CD14-positive monocyte (primary cell): ENCODE measurements around the gene ATP11A. TPM values are rescaled to one million over a fixed set of nuclear protein-coding genes. Genes with fewer than 3 reads are reported as not detected.

Experiments
- DNase-seq, 3 donors: peaks; one replicate each; pipeline ENCODE4 v3.0.0-alpha.2; 2011 to 2022
- H2AFZ ChIP-seq: 2 replicates; pipeline ENCODE4 v1.6.0; 2012; ENCODE audit warnings: mild to moderate bottlenecking, low read depth, low read length, inconsistent platforms; ENCODE audit not compliant: insufficient read depth, poor library complexity, severe bottlenecking
- H3K27ac ChIP-seq, 2 donors: 1 replicate in 1 of 2; 2 replicates in 1 of 2; pipeline ENCODE4 v1.5.1; 2012 to 2013; ENCODE audit warnings: low read length in 2 of 2, control low read depth in 1 of 2, inconsistent platforms in 1 of 2, low read depth in 1 of 2, mild to moderate bottlenecking in 1 of 2
- H3K27me3 ChIP-seq, 2 donors: one replicate each; pipeline versions ENCODE4 v1.6.0 to v1.6.1; 2011 to 2013; ENCODE audit warnings: low read length in 2 of 2; ENCODE audit not compliant: control insufficient read depth in 2 of 2, insufficient read depth in 2 of 2
- H3K36me3 ChIP-seq, 2 donors: replicated peaks in 1 of 2; 1 replicate in 1 of 2; 2 replicates in 1 of 2; pipeline versions ENCODE4 v1.5.1 to v1.6.1; 2012 to 2013; ENCODE audit warnings: low read length in 2 of 2, control low read depth in 1 of 2, inconsistent platforms in 1 of 2, mild to moderate bottlenecking in 1 of 2; ENCODE audit not compliant: insufficient read depth in 2 of 2, control insufficient read depth in 1 of 2
- H3K4me1 ChIP-seq, 2 donors: 1 replicate in 1 of 2; 2 replicates in 1 of 2; pipeline versions ENCODE4 v1.5.1 to v1.6.1; 2012 to 2013; ENCODE audit warnings: low read length in 2 of 2, control low read depth in 1 of 2, inconsistent platforms in 1 of 2, mild to moderate bottlenecking in 1 of 2, moderate library complexity in 1 of 2; ENCODE audit not compliant: insufficient read depth in 2 of 2, control insufficient read depth in 1 of 2
- H3K4me2 ChIP-seq: replicated peaks from 2 replicates; pipeline ENCODE3; 2012; ENCODE audit warnings: low read length, moderate library complexity, mild to moderate bottlenecking; ENCODE audit not compliant: poor library complexity, severe bottlenecking; ENCODE audit errors: extremely low read depth
- H3K4me3 ChIP-seq, 3 experiments: fragments of 200-600 bp in 1 of 3; sonication (generic) in 1 of 3; replicated peaks in 1 of 3; 1 replicate in 2 of 3; 2 replicates in 1 of 3; pipeline ENCODE4 v1.5.1; 2011 to 2013; ENCODE audit warnings: low read length in 3 of 3, mild to moderate bottlenecking in 3 of 3, control low read depth in 2 of 3, low read depth in 2 of 3, inconsistent platforms in 1 of 3, moderate library complexity in 1 of 3
- H3K79me2 ChIP-seq: 2 replicates; pipeline ENCODE4 v1.6.0; 2012; ENCODE audit warnings: mild to moderate bottlenecking, control low read depth, inconsistent platforms, low read length, moderate library complexity; ENCODE audit not compliant: insufficient read depth
- H3K9ac ChIP-seq: 2 replicates; pipeline ENCODE4 v1.6.0; 2017; ENCODE audit warnings: low read length, mild to moderate bottlenecking; ENCODE audit not compliant: insufficient read depth, poor library complexity, severe bottlenecking
- H3K9me3 ChIP-seq, 2 donors: replicated peaks in 1 of 2; 1 replicate in 1 of 2; 2 replicates in 1 of 2; pipeline versions ENCODE4 v1.5.1 to v1.6.1; 2012 to 2013; ENCODE audit warnings: low read length in 2 of 2, control low read depth in 1 of 2; ENCODE audit not compliant: control insufficient read depth in 1 of 2, insufficient read depth in 1 of 2
- H4K20me1 ChIP-seq: 2 replicates; pipeline ENCODE4 v1.6.0; 2012; ENCODE audit warnings: mild to moderate bottlenecking, low read length, control low read depth, moderate library complexity; ENCODE audit not compliant: insufficient read depth
- H3K27ac Mint-ChIP-seq, 7 donors: one replicate each; pipeline ENCODE4 v1.8.0; 2020; ENCODE audit warnings: mild to moderate bottlenecking in 7 of 7, mixed read lengths in 7 of 7, moderate library complexity in 6 of 7, inconsistent platforms in 2 of 7
- H3K27me3 Mint-ChIP-seq, 3 donors: one replicate each; pipeline ENCODE4 v1.8.0; 2021 to 2022; ENCODE audit warnings: low read depth in 3 of 3, mild to moderate bottlenecking in 3 of 3, mixed read lengths in 3 of 3, moderate library complexity in 3 of 3, inconsistent platforms in 1 of 3
- H3K36me3 Mint-ChIP-seq, 2 donors: one replicate each; pipeline ENCODE4 v1.8.0; 2020; ENCODE audit warnings: mixed read lengths in 2 of 2, inconsistent platforms in 1 of 2, mild to moderate bottlenecking in 1 of 2
- H3K4me1 Mint-ChIP-seq: one replicate; pipeline ENCODE4 v1.8.0; 2020; ENCODE audit warnings: mild to moderate bottlenecking, mixed read lengths
- H3K4me3 Mint-ChIP-seq, 2 donors: one replicate each; pipeline ENCODE4 v1.8.0; 2020; ENCODE audit warnings: mild to moderate bottlenecking in 2 of 2, mixed read lengths in 2 of 2, moderate library complexity in 1 of 2
- H3K9me3 Mint-ChIP-seq, 7 donors: one replicate each; pipeline ENCODE4 v1.8.0; 2020 to 2022; ENCODE audit warnings: mixed read lengths in 7 of 7, mild to moderate bottlenecking in 6 of 7, moderate library complexity in 6 of 7, inconsistent platforms in 2 of 7
- WGBS: methylation state at CpG from one replicate; pipeline ENCODE4 v1.1.5; 2013; ENCODE audit warnings: missing lambda C conversion rate; ENCODE audit not compliant: insufficient coverage; 5-methylcytosine and 5-hydroxymethylcytosine counted together
- intact Hi-C, 2 donors: fragments of 100-400 bp; cut with micrococcal nuclease; formaldehyde crosslinking; loops; one replicate each; pipeline versions ENCODE4 v1.15.0 to v1.15.1; 2023
- polyA plus RNA-seq, 3 donors: library from polyadenylated mRNA; depleted of rRNA in 1 of 3; unstranded in 2 of 3; stranded (reverse) in 1 of 3; fragments of 300-500 nt in 2 of 3; fragments of >200 nt in 1 of 3; fragmentation: Illumina TruSeq in 2 of 3; gene quantifications; 1 replicate in 2 of 3; 2 replicates in 1 of 3; pipeline ENCODE4 v1.2.3, GENCODE V29; 2012 to 2021
- TF ChIP-seq, protein P1 (sequence below): fragments of 200-600 bp; IDR thresholded peaks from one replicate; pipeline ENCODE4 v1.8.0; 2022; ENCODE audit warnings: antibody characterized with exemption, mild to moderate bottlenecking

The ATP11A gene
- polyA plus RNA-seq, 3 donors: 7.2 to 45.4 (median 7.6) TPM

- Histone ChIP-seq H3K4me2 (no peak overlapping the region), H3K9ac (no peak overlapping the region), H3K27ac (no peak overlapping the region), H2AFZ (no peak overlapping the region), H4K20me1 (peaks cover 96% of the 10 kb centered on the region), H3K79me2 (peaks cover 95% of the 10 kb centered on the region), H3K4me3 (no peak overlapping the region), H3K9me3 (no peaks in the 10 kb centered on the region), H3K27me3 (no peaks in the 10 kb centered on the region), H3K36me3 (peaks cover 15 to 19% of the 10 kb centered on the region in 2 donors), H3K4me1 (no peaks in the 10 kb centered on the region)
- no peak overlapping the region for H3K27ac Mint-ChIP-seq
- H3K36me3 Mint-ChIP-seq: peaks cover 17 to 40% of the 10 kb centered on the region in 2 donors
- no peaks in the 10 kb centered on the region for H3K9me3 Mint-ChIP-seq
- no peak for DNase-seq
- peaks cover 4% of the 10 kb centered on the region for H3K4me1 Mint-ChIP-seq
- intact Hi-C loops: no loop called here
- peaks cover 0 to 2% (median 0%) of the 10 kb centered on the region in 3 donors for H3K27me3 Mint-ChIP-seq
- no peak overlapping the region for H3K4me3 Mint-ChIP-seq
- WGBS: no CpG with 5 or more reads among the region's 10 CpGs
- TF ChIP-seq, protein P1, sequence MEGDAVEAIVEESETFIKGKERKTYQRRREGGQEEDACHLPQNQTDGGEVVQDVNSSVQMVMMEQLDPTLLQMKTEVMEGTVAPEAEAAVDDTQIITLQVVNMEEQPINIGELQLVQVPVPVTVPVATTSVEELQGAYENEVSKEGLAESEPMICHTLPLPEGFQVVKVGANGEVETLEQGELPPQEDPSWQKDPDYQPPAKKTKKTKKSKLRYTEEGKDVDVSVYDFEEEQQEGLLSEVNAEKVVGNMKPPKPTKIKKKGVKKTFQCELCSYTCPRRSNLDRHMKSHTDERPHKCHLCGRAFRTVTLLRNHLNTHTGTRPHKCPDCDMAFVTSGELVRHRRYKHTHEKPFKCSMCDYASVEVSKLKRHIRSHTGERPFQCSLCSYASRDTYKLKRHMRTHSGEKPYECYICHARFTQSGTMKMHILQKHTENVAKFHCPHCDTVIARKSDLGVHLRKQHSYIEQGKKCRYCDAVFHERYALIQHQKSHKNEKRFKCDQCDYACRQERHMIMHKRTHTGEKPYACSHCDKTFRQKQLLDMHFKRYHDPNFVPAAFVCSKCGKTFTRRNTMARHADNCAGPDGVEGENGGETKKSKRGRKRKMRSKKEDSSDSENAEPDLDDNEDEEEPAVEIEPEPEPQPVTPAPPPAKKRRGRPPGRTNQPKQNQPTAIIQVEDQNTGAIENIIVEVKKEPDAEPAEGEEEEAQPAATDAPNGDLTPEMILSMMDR: no peak
Observed at GRCh38 chr13:112750570-112750969, 60.7 kb downstream of the ATP11A start.

GRCh38 chr13:112751617-112752016 is 61.8 kb downstream of the ATP11A start:
- Histone ChIP-seq H3K27me3 (no peaks in the 10 kb centered on the region), H3K4me3 (no peak overlapping the region), H3K9me3 (no peaks in the 10 kb centered on the region), H2AFZ (no peak overlapping the region), H3K9ac (no peak overlapping the region), H4K20me1 (peaks cover 96% of the 10 kb centered on the region), H3K4me1 (no peaks in the 10 kb centered on the region), H3K36me3 (peaks cover 22 to 29% of the 10 kb centered on the region in 2 donors), H3K79me2 (peaks cover 94% of the 10 kb centered on the region), H3K4me2 (no peak overlapping the region), H3K27ac (no peak overlapping the region)
- no CpG with 5 or more reads among the region's 7 CpGs for WGBS
- Mint-ChIP-seq H3K9me3 (no peaks in the 10 kb centered on the region), H3K27me3 (peaks cover 0 to 2% (median 0%) of the 10 kb centered on the region in 3 donors), H3K27ac (no peak overlapping the region), H3K36me3 (peaks cover 17 to 40% of the 10 kb centered on the region in 2 donors), H3K4me1 (peaks cover 4% of the 10 kb centered on the region), H3K4me3 (no peak overlapping the region)
- no peak for DNase-seq
- intact Hi-C loops: no loop called here
- TF ChIP-seq, protein P1: no peak
